HG02840 (cell line): ENCODE results near the gene ATP1A1.

Source experiments
- ATAC-seq: cut with Tn5 transposase; IDR thresholded peaks from one replicate; pipeline ENCODE4 v1.9.1; 2021; ENCODE audit warnings: mild to moderate bottlenecking, moderate library complexity, moderate number of reproducible peaks; ENCODE audit not compliant: unreplicated experiment, low FRiP score

The ATP1A1 gene

DNA sequence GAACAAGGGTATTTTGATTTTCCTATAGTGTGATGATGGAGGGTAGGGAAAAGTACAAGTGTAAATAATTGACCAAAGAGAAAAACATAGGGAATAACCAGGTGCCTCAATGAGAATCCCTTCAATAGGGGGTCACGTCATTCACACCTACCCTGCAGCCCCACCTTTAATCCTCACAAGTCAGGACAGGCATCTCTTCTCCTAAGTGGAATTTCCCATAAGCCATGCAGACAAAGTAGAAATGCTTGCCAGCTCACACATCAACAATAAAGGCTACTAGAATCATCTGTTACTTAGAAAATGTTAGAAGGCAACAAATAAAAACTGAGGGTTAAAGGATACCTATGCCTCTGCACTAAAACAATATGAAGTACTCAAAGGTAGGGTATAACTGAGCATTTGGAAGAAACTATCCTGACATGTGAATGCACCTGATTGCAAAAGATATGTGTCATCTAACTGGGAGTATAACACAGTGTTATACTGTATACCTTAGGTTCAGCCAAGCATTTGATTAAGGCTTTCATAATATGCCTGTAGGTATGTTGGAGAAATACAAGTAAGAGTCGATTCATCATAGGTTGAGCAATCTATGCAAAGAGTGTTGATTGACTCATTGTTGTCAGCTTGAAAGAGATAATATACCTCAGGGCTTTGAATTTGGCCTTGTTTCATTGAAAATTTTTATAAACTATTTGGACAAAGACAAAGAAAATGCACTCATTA lies 32.4 kb upstream of the ATP1A1 start:
- ATAC-seq, result no peak

DNA sequence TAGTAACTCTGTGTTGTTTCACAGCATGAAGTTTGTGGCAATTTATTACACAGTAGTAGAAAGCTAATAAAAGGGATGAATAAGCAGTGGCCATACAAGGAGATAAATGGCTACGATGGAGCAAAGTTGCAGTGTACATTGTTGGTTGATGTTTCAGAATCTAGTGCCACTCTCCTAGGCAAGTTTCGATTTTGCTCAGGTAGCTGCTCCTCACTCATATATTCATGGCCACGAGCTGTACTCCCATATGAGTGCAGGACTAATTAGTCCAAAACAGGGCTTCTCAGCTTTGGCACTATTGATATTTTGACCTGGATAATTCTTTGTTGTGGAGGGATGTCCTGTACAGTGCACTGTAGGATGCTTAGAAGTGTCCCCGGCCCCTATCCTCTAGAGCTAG lies 30.0 kb upstream of the ATP1A1 start:
- no peak for ATAC-seq

DNA sequence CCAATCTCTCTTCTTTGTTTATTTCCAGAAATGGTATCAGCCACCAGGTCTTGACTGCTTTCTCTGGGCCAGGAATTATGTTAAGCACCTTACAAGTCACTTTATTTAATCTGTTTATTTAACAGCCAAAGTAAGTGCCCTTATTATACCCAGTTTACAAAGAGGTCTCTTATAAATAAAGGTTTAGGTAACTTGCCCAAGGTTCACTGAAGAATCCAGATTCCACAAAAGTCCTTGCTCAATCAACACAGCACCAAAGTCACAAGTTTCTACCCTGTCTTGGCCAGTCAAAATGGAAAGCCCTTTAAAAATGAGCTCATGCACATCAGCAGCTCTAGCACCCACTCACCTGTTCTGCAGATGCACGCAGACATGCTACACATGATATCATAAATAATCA lies 28.0 kb upstream of the ATP1A1 start:
- ATAC-seq, result no peak

- ATAC-seq, result no peak
Measured at GRCh38 chr1:116345843-116346242, 27.2 kb upstream of the ATP1A1 start.

- ATAC-seq, result no peak
Measured at GRCh38 chr1:116346943-116347673, 25.9 kb upstream of the ATP1A1 start.

DNA sequence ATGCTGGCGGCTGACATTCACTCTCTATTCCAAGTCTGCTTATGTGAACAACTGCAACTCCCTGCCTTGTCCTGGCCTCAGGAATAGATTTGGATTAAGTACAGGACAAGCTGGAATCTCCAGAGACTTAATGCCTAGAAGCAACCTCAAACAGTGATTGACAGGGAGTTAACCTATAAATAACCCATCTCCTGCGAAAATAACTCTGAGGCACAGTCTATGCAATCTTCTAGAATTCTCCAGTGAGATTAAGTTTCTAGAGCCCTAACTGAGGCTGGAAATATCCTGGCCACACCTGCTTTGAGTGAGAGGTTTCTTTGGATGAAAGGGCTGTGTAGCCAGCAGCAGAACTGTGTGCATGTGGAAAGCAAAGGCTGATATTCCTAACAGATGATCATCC lies 25.3 kb upstream of the ATP1A1 start:
- ATAC-seq, result no peak

- ATAC-seq, result no peak
Measured at GRCh38 chr1:116350097-116350645, 22.9 kb upstream of the ATP1A1 start.

DNA sequence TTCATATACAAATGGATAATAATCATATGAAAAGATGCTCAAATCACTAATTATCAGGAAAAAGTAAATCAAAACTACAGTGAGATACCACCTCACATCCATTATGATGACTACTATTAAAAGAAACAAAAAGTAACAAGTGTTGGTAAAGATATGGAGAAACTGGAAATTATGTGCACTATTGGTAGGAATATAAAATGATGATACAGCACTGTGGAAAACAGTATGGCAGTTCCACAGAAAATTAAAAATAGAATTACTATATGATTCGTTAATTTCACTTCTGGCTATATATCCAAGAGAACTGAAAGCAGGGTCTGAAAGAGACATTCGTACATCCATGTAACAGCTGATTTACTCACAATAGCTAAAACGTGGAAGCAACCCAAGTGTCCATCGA lies 21.1 kb upstream of the ATP1A1 start:
- ATAC-seq, result no peak

GRCh38 chr1:116352349-116352813 lies 20.7 kb upstream of the ATP1A1 start:
- no peak for ATAC-seq

DNA sequence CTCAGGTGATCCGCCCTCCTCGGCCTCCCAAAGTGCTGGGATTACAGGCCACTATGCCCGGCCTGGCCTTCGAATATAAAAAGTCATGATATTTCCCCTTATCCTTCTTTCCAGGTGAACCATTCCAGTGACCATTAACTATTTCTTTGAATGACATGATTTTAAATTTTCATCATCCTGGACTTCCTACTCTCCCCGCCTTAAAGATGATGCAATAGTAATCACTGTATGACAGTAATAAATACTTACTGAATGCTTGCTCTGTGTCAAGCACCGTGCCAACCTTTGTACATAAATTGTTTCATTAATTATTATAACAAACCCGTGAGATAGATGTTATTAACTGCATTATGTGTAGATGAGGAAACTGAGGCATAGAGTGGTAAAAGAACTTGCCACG lies 19.9 kb upstream of the ATP1A1 start:
- ATAC-seq, result no peak

DNA sequence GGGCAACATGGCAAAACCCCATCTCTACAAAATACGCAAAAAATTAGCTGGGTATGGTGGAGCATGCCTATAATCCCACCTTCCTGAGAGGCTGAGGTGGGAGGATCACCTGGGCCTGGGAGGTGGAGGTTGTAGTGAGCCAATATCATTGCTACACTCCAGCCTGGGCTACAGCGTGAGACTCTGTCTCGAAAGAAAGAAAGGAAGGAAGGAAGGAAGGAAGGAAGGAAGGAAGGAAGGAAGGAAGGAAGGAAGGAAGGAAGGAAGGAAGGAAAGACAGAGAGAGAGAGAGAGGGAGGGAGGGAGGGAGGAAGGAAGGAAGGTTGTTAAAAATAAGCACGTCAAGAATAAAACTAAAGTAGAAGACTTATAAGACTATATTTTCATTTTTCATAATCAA lies 17.0 kb upstream of the ATP1A1 start:
- ATAC-seq, result no peak

GRCh38 chr1:116356673-116357072 lies 16.4 kb upstream of the ATP1A1 start:
- no peak for ATAC-seq

DNA sequence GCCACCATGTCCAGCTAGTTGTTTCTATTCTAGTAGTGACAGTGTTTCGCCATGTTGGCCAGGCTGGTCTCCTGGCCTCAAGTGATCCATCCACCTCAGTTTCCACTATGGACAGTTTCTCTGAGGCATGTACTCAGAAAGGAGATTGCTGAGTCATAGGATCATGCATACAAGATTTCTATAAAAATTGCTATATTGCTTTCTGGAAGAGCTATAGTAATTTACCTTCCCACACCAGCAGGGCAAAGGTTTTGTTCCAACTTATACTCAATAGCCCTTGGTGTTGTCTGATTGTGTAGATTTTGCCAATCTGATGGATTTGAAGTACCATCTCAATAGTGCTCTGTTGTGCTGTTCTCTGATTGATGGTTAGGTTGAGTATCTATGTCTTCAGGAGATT lies 15.6 kb upstream of the ATP1A1 start:
- no peak for ATAC-seq

GRCh38 chr1:116359060-116359830 lies 13.8 kb upstream of the ATP1A1 start:
- ATAC-seq, result no peak

DNA sequence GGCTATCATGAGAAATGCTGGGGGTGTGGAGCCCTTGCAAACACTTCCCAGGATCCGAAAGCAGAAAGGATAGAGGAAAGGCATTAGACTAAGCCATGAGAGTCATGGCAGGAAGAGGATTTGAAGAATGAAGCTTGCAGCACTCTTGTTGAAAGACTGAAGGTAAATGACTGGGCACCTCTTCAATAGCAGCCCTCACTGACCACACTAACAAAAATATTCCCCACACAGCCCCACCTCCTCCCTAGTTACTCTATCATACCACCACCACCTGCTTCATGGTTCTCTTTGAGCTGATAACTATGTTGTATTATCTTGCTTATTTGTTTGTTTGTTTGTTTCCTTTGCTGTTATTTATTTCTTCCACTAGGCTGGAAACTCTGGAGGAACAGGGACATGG lies 13.2 kb upstream of the ATP1A1 start:
- no peak for ATAC-seq

DNA sequence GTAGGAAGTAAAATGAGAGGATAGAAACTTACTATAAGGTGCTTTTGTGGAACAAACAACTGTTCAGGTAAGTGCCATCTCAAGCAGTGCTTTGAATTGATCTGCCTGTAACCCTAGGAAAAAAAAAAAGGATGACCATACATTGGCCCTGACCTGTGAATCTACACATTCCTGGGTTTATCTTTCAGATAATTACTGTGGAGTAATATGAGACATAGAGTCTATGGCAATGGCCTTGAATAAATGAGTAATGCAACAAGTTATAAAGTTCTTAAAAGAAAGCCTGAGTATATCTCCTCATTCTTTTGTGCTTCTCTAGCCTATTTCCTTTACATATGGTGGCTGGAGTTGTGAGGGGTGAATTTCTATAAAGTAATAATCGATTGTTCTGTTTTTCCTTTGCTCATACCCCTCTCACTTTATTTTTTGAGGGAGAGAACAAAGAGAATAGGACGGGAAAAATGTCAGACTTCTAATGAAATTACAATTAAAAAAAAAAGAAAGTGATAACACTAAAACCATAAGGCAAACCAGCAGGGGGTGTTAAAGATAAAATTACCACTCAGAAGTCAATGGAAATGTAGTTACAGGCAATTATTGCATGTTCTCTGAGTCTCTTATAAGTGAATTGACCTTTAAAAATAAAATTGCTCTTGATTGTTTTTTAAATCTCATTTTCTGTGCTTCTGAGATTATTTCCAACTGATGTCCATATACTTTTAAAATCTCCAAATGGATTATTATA lies 12.4 kb upstream of the ATP1A1 start:
- no peak for ATAC-seq

DNA sequence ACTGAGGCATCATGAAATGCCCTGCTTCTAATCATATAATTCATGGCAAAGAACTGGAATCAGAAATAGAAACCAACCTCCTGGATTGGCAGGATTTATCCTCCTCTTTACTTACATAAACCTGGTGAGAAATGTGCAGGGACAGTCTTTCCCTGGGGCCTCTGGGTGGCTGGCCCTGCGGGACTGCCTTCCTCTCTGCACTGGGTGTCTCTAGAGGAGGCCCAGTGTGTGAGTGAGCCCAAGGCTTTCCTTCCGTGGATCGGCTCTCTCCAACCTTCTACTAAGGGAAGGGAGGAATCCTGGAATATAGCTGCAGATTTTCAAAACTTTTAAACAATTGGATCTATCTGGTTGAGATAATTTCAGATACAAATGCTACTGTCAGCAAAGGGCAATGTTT lies 11.4 kb upstream of the ATP1A1 start:
- no peak for ATAC-seq

DNA sequence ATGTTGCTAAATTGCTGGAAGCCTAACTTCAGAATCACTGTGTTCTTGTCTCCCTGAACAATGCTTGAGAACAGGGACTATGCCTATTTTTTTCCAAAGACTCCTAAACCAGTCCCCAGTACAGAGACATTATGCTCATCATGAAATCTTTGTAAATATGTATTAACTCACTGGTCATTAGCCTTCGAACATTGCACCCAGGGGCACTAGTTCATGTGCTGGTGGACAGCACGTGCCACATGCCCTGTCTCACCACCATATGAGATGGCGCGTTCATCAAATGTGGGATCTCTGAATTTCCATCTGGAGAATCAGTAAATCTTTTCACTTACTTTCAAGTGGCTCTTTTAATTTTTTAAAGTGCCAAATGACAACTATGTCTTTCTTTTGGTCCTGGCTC lies 11.0 kb upstream of the ATP1A1 start:
- no peak for ATAC-seq

DNA sequence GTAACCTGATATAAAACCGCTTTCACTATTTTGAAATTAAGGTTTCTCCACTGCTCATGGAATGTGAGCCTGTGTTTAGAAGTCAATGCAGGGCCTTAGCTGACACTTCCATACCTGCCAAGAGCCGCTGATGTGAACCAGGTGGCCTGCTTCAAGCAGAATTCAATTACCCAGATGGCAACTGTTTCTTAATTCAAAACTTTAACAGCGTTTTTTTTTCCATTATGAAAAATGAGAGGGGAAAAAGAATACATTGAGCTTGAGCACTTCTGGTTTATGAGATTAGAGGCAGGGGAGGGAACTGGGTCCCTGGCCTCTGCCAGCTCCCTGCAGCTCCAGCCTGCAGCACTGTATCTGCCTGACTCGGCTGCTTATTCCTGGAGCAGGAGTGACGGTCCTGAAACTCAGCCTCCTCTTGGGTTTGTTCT lies 7.7 kb upstream of the ATP1A1 start:
- no peak for ATAC-seq

DNA sequence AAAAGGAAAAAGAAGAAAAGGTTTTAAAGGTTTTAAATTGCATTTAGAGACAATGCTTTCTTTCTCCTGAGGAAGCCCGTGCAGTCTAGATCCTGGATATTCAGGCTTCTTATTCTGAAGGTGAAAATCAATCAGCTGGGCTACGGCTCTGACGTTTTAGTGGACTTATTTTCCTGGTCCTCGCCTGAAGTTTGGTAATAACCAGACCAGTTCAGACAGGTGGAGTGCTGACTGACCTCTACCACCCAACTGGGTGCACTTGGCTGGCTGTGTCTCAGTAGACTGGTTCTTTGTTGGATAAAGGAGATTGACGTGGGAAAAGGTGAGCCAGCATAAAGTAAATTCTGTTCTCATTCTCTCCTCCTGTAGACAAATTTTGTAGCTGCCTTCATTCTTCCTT lies 7.2 kb upstream of the ATP1A1 start:
- ATAC-seq, result no peak
